ENCODE results near the gene FBXW4.
A peak's percentile ranks its signal among the peaks of the same experiment; 100 is the strongest.

Gene FBXW4

GRCh38 chr10:101578803-101579515, 116.0 kb downstream of the FBXW4 start:
- no peak for DNase-seq

GRCh38 chr10:101578192-101578591, 116.8 kb downstream of the FBXW4 start:
- DNase-seq: no peak

GRCh38 chr10:101577121-101577871, 117.7 kb downstream of the FBXW4 start:
- no peak for DNase-seq

- no peak for DNase-seq
Measured at GRCh38 chr10:101576211-101576863, 118.6 kb downstream of the FBXW4 start.

GRCh38 chr10:101575580-101576210, 119.3 kb downstream of the FBXW4 start:
- no peak for DNase-seq

GRCh38 chr10:101575091-101575490, 119.9 kb downstream of the FBXW4 start:
- DNase-seq: no peak

- DNase-seq: no peak
Measured at GRCh38 chr10:101573885-101574753, 120.9 kb downstream of the FBXW4 start.

GRCh38 chr10:101572785-101573184, 122.2 kb downstream of the FBXW4 start:
- no peak for DNase-seq

- DNase-seq: no peak
Measured at GRCh38 chr10:101572126-101572525, 122.8 kb downstream of the FBXW4 start.

- no peak for DNase-seq
Measured at GRCh38 chr10:101571271-101571925, 123.6 kb downstream of the FBXW4 start.

- DNase-seq: no peak
Measured at GRCh38 chr10:101570428-101571270, 124.3 kb downstream of the FBXW4 start.

GRCh38 chr10:101569622-101570427, 125.1 kb downstream of the FBXW4 start:
- DNase-seq: peak; percentile 68

GRCh38 chr10:101569323-101569621, 125.7 kb downstream of the FBXW4 start:
- DNase-seq: no peak

- DNase-seq: no peak
Measured at GRCh38 chr10:101568054-101568745, 126.8 kb downstream of the FBXW4 start.

- no peak for DNase-seq
Measured at GRCh38 chr10:101567165-101568006, 127.6 kb downstream of the FBXW4 start.

GRCh38 chr10:101566333-101567164, 128.4 kb downstream of the FBXW4 start:
- DNase-seq: no peak

- no peak for DNase-seq
Measured at GRCh38 chr10:101565936-101566332, 129.0 kb downstream of the FBXW4 start.

All from effector CD8-positive, alpha-beta T cell (primary cell).